ENCODE data around the gene MED23. TPM values are rescaled to one million over a fixed set of nuclear protein-coding genes. Genes with fewer than 3 reads are reported as not detected.

MED23 gene
- total and polyA plus RNA-seq, 9 of the 15 experiments (the other 6 are each of a cell fraction or from before 2014, with no cell fraction given) = 13.7 to 61.2 (median 27.2) TPM

DNA sequence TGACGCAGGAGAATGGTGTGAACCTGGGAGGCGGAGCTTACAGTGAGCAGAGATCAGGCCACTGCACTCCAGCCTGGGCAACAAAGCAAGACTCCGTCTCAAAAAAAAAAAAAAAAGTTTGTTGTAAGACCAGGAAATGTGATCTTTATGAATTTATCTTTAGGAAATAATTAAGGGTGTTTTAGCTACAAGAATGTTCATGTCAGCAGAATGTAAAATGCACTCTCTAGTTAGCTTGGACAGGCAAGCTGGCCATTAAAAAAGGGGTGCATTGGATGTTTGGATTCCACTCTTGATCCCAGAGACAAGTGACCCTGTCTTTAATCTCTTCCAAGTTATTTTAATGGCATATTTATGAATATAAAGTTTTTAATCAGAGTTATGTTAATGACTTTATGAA lies 28.6 kb upstream of the MED23 start:
- no peak overlapping the region for H3K9ac ChIP-seq (ENCODE audit: insufficient read depth in 1 of 2, low read depth in 2 of 2, low read length in 2 of 2)

More for the DNA sequence above, 28.6 kb upstream of the MED23 start:
- ChIA-PET CTCF (ENCODE audit: low intra/inter-chr PET ratio) (no interaction called here), POLR2A (interaction anchor here (0.6 to 3.7 kb wide), 4 partner anchors 9 to 29 kb away, joined by 3 to 18 read pairs (median 4); partner anchors contain the start of gene MED23)
- FAIRE-seq (no peak), DNase-seq (ENCODE audit: extremely low read depth in 1 of 4, low spot score in 3 of 4) (no peak), ATAC-seq (no peak)
- peaks cover 4 to 30% of the 10 kb centered on the region in 2 experiments for H3K4me1 ChIP-seq (replicated peaks in 1 of 2; ENCODE audit: control insufficient read depth in 2 of 2, insufficient read depth in 2 of 2, low read length in 2 of 2)
- no TSS peak for BruUV-seq (replicated peaks)
- no peaks in the 10 kb centered on the region for H4K20me1 ChIP-seq (replicated peaks; ENCODE audit: control insufficient read depth, insufficient read depth, low read length)
- H3K4me3 ChIP-seq = no peak overlapping the region
- TF ChIP-seq ZNF316 (IDR thresholded peaks at IDR 0.05) = peak; percentile 63
- TF ChIP-seq C11orf30 (IDR thresholded peaks at IDR 0.05; ENCODE audit: low read depth) = peak; percentile 18; the same call in 1 of the 2 replicates
- TF ChIP-seq U2AF2 (optimal IDR thresholded peaks at IDR 0.05; ENCODE audit: low read depth, low read length) = no peak
- no peak for TF ChIP-seq NRF1 (conservative IDR thresholded peaks at IDR 0.05 in 1 of 2, IDR thresholded peaks at IDR 0.05 in 1 of 2)
- no peak for TF ChIP-seq MTF1 (CRISPR knock-in tag; IDR thresholded peaks at IDR 0.05; ENCODE audit: borderline replicate concordance)
- TF ChIP-seq MXI1 (IDR thresholded peaks at IDR 0.05; ENCODE audit: low read depth, low read length) = no peak
- TF ChIP-seq ZNF707 (CRISPR knock-in tag; conservative IDR thresholded peaks at IDR 0.05) = no peak
- TF ChIP-seq, protein P1, sequence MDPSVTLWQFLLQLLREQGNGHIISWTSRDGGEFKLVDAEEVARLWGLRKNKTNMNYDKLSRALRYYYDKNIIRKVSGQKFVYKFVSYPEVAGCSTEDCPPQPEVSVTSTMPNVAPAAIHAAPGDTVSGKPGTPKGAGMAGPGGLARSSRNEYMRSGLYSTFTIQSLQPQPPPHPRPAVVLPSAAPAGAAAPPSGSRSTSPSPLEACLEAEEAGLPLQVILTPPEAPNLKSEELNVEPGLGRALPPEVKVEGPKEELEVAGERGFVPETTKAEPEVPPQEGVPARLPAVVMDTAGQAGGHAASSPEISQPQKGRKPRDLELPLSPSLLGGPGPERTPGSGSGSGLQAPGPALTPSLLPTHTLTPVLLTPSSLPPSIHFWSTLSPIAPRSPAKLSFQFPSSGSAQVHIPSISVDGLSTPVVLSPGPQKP (CRISPR knock-in tag; IDR thresholded peaks at IDR 0.05) = no peak
- 0 out of 2 replicates have a peak, but pooled peaks have one; percentile 29 for TF ChIP-seq MAFG (tag; conservative IDR thresholded peaks at IDR 0.05)
- no peak for TF ChIP-seq HMGN3 (IDR thresholded peaks at IDR 0.05; ENCODE audit: borderline replicate concordance, extremely low read depth, insufficient read length, low read depth, low read length)
- no peak for TF ChIP-seq HDAC8 (tag; IDR thresholded peaks at IDR 0.05)
- TF ChIP-seq, protein P2, sequence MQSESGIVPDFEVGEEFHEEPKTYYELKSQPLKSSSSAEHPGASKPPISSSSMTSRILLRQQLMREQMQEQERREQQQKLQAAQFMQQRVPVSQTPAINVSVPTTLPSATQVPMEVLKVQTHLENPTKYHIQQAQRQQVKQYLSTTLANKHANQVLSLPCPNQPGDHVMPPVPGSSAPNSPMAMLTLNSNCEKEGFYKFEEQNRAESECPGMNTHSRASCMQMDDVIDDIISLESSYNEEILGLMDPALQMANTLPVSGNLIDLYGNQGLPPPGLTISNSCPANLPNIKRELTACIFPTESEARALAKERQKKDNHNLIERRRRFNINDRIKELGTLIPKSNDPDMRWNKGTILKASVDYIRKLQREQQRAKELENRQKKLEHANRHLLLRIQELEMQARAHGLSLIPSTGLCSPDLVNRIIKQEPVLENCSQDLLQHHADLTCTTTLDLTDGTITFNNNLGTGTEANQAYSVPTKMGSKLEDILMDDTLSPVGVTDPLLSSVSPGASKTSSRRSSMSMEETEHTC (IDR thresholded peaks at IDR 0.05) = no peak
- in situ Hi-C loops (cut with MboI) = no loop called here
- H3K27me3 ChIP-seq (ENCODE audit: control insufficient read depth in 2 of 2, insufficient read depth in 2 of 2, low read length in 2 of 2) = no peaks in the 10 kb centered on the region
- H3K27ac ChIP-seq (ENCODE audit: extremely low read depth, low read depth, low read length) = no peak overlapping the region
- H3K4me2 ChIP-seq (ENCODE audit: insufficient read depth, low read length) = no peak overlapping the region
- H3K9me1 ChIP-seq (ENCODE audit: control insufficient read depth, insufficient read depth, low read length) = no peaks in the 10 kb centered on the region
- WGBS (ENCODE audit: insufficient coverage, low coverage, missing lambda C conversion rate) = 72% methylated on average over 3 of the region's 3 CpGs
- no peaks in the 10 kb centered on the region for H3K9me3 ChIP-seq (replicated peaks; ENCODE audit: control insufficient read depth, insufficient read depth, low read depth, low read length)
- no peak overlapping the region for H2AFZ ChIP-seq (ENCODE audit: low read depth, low read length)
- no peaks in the 10 kb centered on the region for H3K79me2 ChIP-seq (ENCODE audit: control insufficient read depth, insufficient read depth, low read length)
- H3K36me3 ChIP-seq (ENCODE audit: control insufficient read depth, insufficient read depth, low read length) = peaks cover 44% of the 10 kb centered on the region
- intact Hi-C loops (cut with micrococcal nuclease) = no loop called here
